GM23338 (cell line): ENCODE data around the gene EDN1. TPM values are rescaled to one million over a fixed set of nuclear protein-coding genes. Genes with fewer than 3 reads are reported as not detected.

Experiments used
- ATAC-seq: fragments of 200-7000 bp; cut with Tn5 transposase; 3 replicates; pipeline ENCODE4 v1.9.1; 2020
- DNase-seq: peaks from one replicate; pipeline ENCODE4 v3.0.0-alpha.2; 2015; ENCODE audit warnings: low spot score
- H2AFZ ChIP-seq: fragments of 200-600 bp; sonication (generic); 2 replicates; pipeline ENCODE4 v1.8.0; 2016; ENCODE audit warnings: antibody characterized with exemption, mild to moderate bottlenecking, moderate library complexity
- H3F3A ChIP-seq: fragments of 200-600 bp; sonication (generic); replicated peaks from 2 replicates; pipeline ENCODE4 v1.8.0; 2017; ENCODE audit warnings: antibody characterized with exemption, mixed run types, low read depth
- H3K27ac ChIP-seq: fragments of 200-600 bp; sonication (generic); 2 replicates; pipeline ENCODE4 v1.6.1; 2016; ENCODE audit warnings: low read depth
- H3K27me3 ChIP-seq: fragments of 200-600 bp; sonication (generic); 2 replicates; pipeline ENCODE4 v1.8.0; 2016; ENCODE audit warnings: mild to moderate bottlenecking, mixed run types, moderate library complexity; ENCODE audit not compliant: insufficient read depth
- H3K36me3 ChIP-seq: fragments of 200-600 bp; sonication (generic); 2 replicates; pipeline ENCODE4 v1.8.0; 2016; ENCODE audit warnings: mild to moderate bottlenecking; ENCODE audit not compliant: insufficient read depth
- H3K4me1 ChIP-seq: fragments of 200-600 bp; sonication (generic); 2 replicates; pipeline ENCODE4 v1.8.0; 2016; ENCODE audit warnings: mild to moderate bottlenecking, moderate library complexity; ENCODE audit not compliant: insufficient read depth
- H3K4me2 ChIP-seq: fragments of 200-600 bp; sonication (generic); 2 replicates; pipeline ENCODE4 v1.7.1; 2017; ENCODE audit warnings: mixed run types
- H3K4me3 ChIP-seq: fragments of 200-600 bp; sonication (generic); 2 replicates; pipeline ENCODE4 v1.6.1; 2016; ENCODE audit warnings: mixed run types
- H3K79me2 ChIP-seq: fragments of 200-600 bp; sonication (generic); replicated peaks from 2 replicates; pipeline ENCODE4 v1.8.0; 2017; ENCODE audit warnings: mild to moderate bottlenecking; ENCODE audit not compliant: insufficient read depth
- H3K9me2 ChIP-seq: fragments of 200-600 bp; sonication (generic); 2 replicates; pipeline ENCODE4 v1.8.0; 2017; ENCODE audit not compliant: insufficient read depth
- H4K20me1 ChIP-seq: fragments of 200-600 bp; sonication (generic); replicated peaks from 2 replicates; pipeline ENCODE4 v1.8.0; 2017; ENCODE audit warnings: mild to moderate bottlenecking; ENCODE audit not compliant: insufficient read depth
- H3K27ac Mint-ChIP-seq: 2 replicates; pipeline ENCODE4 v1.8.0; 2020; ENCODE audit warnings: inconsistent platforms, mild to moderate bottlenecking, moderate library complexity, mixed read lengths
- H3K27me3 Mint-ChIP-seq: 3 replicates; pipeline ENCODE4 v1.8.0; 2022; ENCODE audit warnings: low read depth, mild to moderate bottlenecking, moderate library complexity, mixed read lengths, inconsistent platforms; ENCODE audit not compliant: insufficient read depth, poor library complexity
- H3K36me3 Mint-ChIP-seq: 3 replicates; pipeline ENCODE4 v1.8.0; 2021; ENCODE audit warnings: low read depth, mild to moderate bottlenecking, inconsistent platforms, moderate library complexity, mixed read lengths
- H3K4me1 Mint-ChIP-seq: 3 replicates; pipeline ENCODE4 v1.8.0; 2020; ENCODE audit warnings: mild to moderate bottlenecking, inconsistent platforms, mixed read lengths
- H3K4me3 Mint-ChIP-seq: 3 replicates; pipeline ENCODE4 v1.8.0; 2021; ENCODE audit warnings: moderate library complexity, mild to moderate bottlenecking, inconsistent platforms, mixed read lengths
- H3K9me3 Mint-ChIP-seq: 3 replicates; pipeline ENCODE4 v1.8.0; 2020; ENCODE audit warnings: moderate library complexity, mild to moderate bottlenecking, inconsistent platforms, mixed read lengths
- ETS1 ChIP-seq: IDR thresholded peaks from 2 replicates; pipeline ENCODE4 v1.6.1; 2016; ENCODE audit warnings: antibody characterized with exemption
- EZH2phosphoT487 ChIP-seq: fragments of 200-600 bp; sonication (generic); IDR thresholded peaks from one replicate; pipeline ENCODE4 v1.8.1; 2018; ENCODE audit warnings: antibody characterized with exemption; ENCODE audit not compliant: unreplicated experiment
- NANOG ChIP-seq: IDR thresholded peaks from 2 replicates; pipeline ENCODE4 v1.6.1; 2016; ENCODE audit warnings: antibody characterized with exemption, borderline replicate concordance
- ZNF114 ChIP-seq: fragments of 250-450 bp; sonication (Bioruptor Pico); IDR thresholded peaks from 2 replicates; pipeline ENCODE4 v1.5.0; 2020; ENCODE audit warnings: mild to moderate bottlenecking, moderate library complexity
- ZNF331 ChIP-seq: fragments of 250-450 bp; sonication (Bioruptor Pico); IDR thresholded peaks from 2 replicates; pipeline ENCODE4 v1.5.0; 2020; ENCODE audit warnings: low read depth, mild to moderate bottlenecking, moderate library complexity
- ZNF462 ChIP-seq: fragments of 250-450 bp; sonication (Bioruptor Pico); IDR thresholded peaks from 2 replicates; pipeline ENCODE4 v1.5.0; 2020; ENCODE audit warnings: mild to moderate bottlenecking, moderate library complexity
- polyA plus RNA-seq: library from polyadenylated mRNA; unstranded; fragments of >200 nt; fragmentation: Nextera tagmentation; extraction: Ambion mirVana; gene quantifications from 2 replicates; pipeline ENCODE4 v1.2.1, GENCODE V29; 2016
- total RNA-seq: library from RNA; depleted of rRNA; stranded (reverse); fragments of >200 nt; shearing (Covaris generic); gene quantifications from 2 replicates; pipeline ENCODE4 v1.2.3, GENCODE V29; 2014
- TF ChIP-seq, protein P1 (sequence below), 2 experiments: fragments of 200-600 bp in 1 of 2; sonication (generic) in 1 of 2; conservative IDR thresholded peaks; 2 replicates each; pipeline versions ENCODE4 v1.5.1 to v1.6.1; 2016 to 2017; ENCODE audit warnings: antibody characterized with exemption in 2 of 2, low read depth in 2 of 2, mild to moderate bottlenecking in 2 of 2, moderate library complexity in 1 of 2
- TF ChIP-seq, protein P2 (sequence below): IDR thresholded peaks from one replicate; pipeline ENCODE4 v1.6.1; 2018; ENCODE audit warnings: antibody characterized with exemption; ENCODE audit not compliant: unreplicated experiment

Gene EDN1
- total and polyA plus RNA-seq, 2 experiments from 2014 or later, result 0.80 to 1.2 TPM

- Histone ChIP-seq H3K79me2 (no peaks in the 10 kb centered on the region), H3K9me2 (no peaks in the 10 kb centered on the region), H2AFZ (no peak overlapping the region), H3F3A (no peaks in the 10 kb centered on the region), H3K27me3 (no peaks in the 10 kb centered on the region), H3K27ac (no peak overlapping the region), H3K4me3 (no peak overlapping the region), H3K4me2 (no peak overlapping the region), H3K36me3 (no peaks in the 10 kb centered on the region), H4K20me1 (no peaks in the 10 kb centered on the region), H3K4me1 (no peaks in the 10 kb centered on the region; the same call in 1 of the 2 replicates)
- H3K27me3 Mint-ChIP-seq, result peaks cover 5% of the 10 kb centered on the region
- ATAC-seq (no peak), DNase-seq (no peak)
- H3K36me3 Mint-ChIP-seq, result no peaks in the 10 kb centered on the region
- no peak overlapping the region for H3K4me3 Mint-ChIP-seq
- H3K27ac Mint-ChIP-seq, result no peak overlapping the region
- H3K9me3 Mint-ChIP-seq, result no peaks in the 10 kb centered on the region; the same call in 2 of the 3 replicates
- peaks cover 8% of the 10 kb centered on the region; the same call in 2 of the 3 replicates for H3K4me1 Mint-ChIP-seq
- TF ChIP-seq EZH2phosphoT487 (no peak), ETS1 (no peak), ZNF331 (no peak), NANOG (no peak), ZNF462 (no peak), ZNF114 (CRISPR knock-in tag) (no peak)
- TF ChIP-seq, protein P1, sequence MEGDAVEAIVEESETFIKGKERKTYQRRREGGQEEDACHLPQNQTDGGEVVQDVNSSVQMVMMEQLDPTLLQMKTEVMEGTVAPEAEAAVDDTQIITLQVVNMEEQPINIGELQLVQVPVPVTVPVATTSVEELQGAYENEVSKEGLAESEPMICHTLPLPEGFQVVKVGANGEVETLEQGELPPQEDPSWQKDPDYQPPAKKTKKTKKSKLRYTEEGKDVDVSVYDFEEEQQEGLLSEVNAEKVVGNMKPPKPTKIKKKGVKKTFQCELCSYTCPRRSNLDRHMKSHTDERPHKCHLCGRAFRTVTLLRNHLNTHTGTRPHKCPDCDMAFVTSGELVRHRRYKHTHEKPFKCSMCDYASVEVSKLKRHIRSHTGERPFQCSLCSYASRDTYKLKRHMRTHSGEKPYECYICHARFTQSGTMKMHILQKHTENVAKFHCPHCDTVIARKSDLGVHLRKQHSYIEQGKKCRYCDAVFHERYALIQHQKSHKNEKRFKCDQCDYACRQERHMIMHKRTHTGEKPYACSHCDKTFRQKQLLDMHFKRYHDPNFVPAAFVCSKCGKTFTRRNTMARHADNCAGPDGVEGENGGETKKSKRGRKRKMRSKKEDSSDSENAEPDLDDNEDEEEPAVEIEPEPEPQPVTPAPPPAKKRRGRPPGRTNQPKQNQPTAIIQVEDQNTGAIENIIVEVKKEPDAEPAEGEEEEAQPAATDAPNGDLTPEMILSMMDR (conservative IDR thresholded peaks at IDR 0.05; ENCODE audit: low read depth in 2 of 2), result no peak
- TF ChIP-seq, protein P2, sequence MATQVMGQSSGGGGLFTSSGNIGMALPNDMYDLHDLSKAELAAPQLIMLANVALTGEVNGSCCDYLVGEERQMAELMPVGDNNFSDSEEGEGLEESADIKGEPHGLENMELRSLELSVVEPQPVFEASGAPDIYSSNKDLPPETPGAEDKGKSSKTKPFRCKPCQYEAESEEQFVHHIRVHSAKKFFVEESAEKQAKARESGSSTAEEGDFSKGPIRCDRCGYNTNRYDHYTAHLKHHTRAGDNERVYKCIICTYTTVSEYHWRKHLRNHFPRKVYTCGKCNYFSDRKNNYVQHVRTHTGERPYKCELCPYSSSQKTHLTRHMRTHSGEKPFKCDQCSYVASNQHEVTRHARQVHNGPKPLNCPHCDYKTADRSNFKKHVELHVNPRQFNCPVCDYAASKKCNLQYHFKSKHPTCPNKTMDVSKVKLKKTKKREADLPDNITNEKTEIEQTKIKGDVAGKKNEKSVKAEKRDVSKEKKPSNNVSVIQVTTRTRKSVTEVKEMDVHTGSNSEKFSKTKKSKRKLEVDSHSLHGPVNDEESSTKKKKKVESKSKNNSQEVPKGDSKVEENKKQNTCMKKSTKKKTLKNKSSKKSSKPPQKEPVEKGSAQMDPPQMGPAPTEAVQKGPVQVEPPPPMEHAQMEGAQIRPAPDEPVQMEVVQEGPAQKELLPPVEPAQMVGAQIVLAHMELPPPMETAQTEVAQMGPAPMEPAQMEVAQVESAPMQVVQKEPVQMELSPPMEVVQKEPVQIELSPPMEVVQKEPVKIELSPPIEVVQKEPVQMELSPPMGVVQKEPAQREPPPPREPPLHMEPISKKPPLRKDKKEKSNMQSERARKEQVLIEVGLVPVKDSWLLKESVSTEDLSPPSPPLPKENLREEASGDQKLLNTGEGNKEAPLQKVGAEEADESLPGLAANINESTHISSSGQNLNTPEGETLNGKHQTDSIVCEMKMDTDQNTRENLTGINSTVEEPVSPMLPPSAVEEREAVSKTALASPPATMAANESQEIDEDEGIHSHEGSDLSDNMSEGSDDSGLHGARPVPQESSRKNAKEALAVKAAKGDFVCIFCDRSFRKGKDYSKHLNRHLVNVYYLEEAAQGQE, result no peak
These were observed 8.8 kb downstream of the EDN1 start for GRCh38 chr6:12298995-12299394.
